AG09309 (cell line): Measurements from ENCODE around the gene SAP25.

Experiments used
- DNase-seq: peaks from one replicate; pipeline ENCODE4 v3.0.0-alpha.2; 2010; ENCODE audit warnings: low read depth
- H3K4me3 ChIP-seq: 2 replicates; pipeline ENCODE4 v1.5.1; 2011; ENCODE audit warnings: mild to moderate bottlenecking, low read depth, low read length, moderate library complexity; ENCODE audit not compliant: control insufficient read depth
- CTCF ChIP-seq: IDR thresholded peaks from 2 replicates; pipeline ENCODE4 v1.5.1; 2011; ENCODE audit warnings: mild to moderate bottlenecking, low read depth, low read length, inconsistent platforms; ENCODE audit not compliant: insufficient read depth, control insufficient read depth; ENCODE audit errors: missing control alignments

Gene SAP25

GRCh38 chr7:100612730-100613390, 39.2 kb upstream of the SAP25 start:
- H3K4me3 ChIP-seq, result peak overlapping the region; percentile 95
- TF ChIP-seq CTCF, result no peak
- DNase-seq, result no peak

- no peak for TF ChIP-seq CTCF
- peak; percentile 98 for DNase-seq
- H3K4me3 ChIP-seq, result peak within 1 kb of the TSS; percentile 95
Measured at GRCh38 chr7:100611983-100612729, 38.5 kb upstream of the SAP25 start, which contains the start of gene MOSPD3. MOSPD3 (plus strand) TSS chr7:100612540; CDS start chr7:100612792, 252 bp downstream.

- TF ChIP-seq CTCF, result no peak
- no peak for DNase-seq
- H3K4me3 ChIP-seq, result no peak overlapping the region
Measured at GRCh38 chr7:100609958-100610357, 36.3 kb upstream of the SAP25 start.

- DNase-seq, result no peak
- TF ChIP-seq CTCF, result peak; percentile 15
- no peak overlapping the region for H3K4me3 ChIP-seq
Measured at GRCh38 chr7:100607111-100607510, 33.4 kb upstream of the SAP25 start.

- DNase-seq, result no peak
- no peak overlapping the region for H3K4me3 ChIP-seq
- no peak for TF ChIP-seq CTCF
Measured at GRCh38 chr7:100606313-100606712, 32.6 kb upstream of the SAP25 start.

GRCh38 chr7:100604976-100605911, 31.5 kb upstream of the SAP25 start:
- no peak for TF ChIP-seq CTCF
- DNase-seq, result no peak
- H3K4me3 ChIP-seq, result peak overlapping the region; percentile 94
